Stomach smooth muscle (tissue), 2 donors: Measurements from ENCODE around the gene ARL10.

Experiments used
- H3K27ac ChIP-seq: one replicate; pipeline ENCODE4 v1.7.0; 2013; ENCODE audit warnings: mild to moderate bottlenecking, low read length, inconsistent platforms
- H3K27me3 ChIP-seq, 2 donors: one replicate each; pipeline ENCODE4 v1.7.0; 2013; ENCODE audit warnings: low read length in 2 of 2; ENCODE audit not compliant: insufficient read depth in 2 of 2, control insufficient read depth in 1 of 2
- H3K36me3 ChIP-seq, 2 donors: one replicate each; pipeline ENCODE4 v1.7.0; 2013; ENCODE audit warnings: low read length in 2 of 2; ENCODE audit not compliant: control insufficient read depth in 2 of 2, insufficient read depth in 2 of 2
- H3K4me1 ChIP-seq: one replicate; pipeline ENCODE4 v1.7.0; 2013; ENCODE audit warnings: low read length; ENCODE audit not compliant: control insufficient read depth, insufficient read depth
- H3K4me3 ChIP-seq, 2 donors: one replicate each; pipeline ENCODE4 v1.7.0; 2013; ENCODE audit warnings: low read length in 2 of 2
- H3K9ac ChIP-seq, 2 donors: one replicate each; pipeline ENCODE4 v1.7.0; 2013; ENCODE audit warnings: low read length in 2 of 2, mild to moderate bottlenecking in 1 of 2
- H3K9me3 ChIP-seq, 2 donors: one replicate each; pipeline ENCODE4 v1.7.0; 2013; ENCODE audit warnings: low read length in 2 of 2; ENCODE audit not compliant: control insufficient read depth in 2 of 2
- donor health status: healthy.
- donor health status: Pancreatic carcinoma.

ARL10 gene

DNA sequence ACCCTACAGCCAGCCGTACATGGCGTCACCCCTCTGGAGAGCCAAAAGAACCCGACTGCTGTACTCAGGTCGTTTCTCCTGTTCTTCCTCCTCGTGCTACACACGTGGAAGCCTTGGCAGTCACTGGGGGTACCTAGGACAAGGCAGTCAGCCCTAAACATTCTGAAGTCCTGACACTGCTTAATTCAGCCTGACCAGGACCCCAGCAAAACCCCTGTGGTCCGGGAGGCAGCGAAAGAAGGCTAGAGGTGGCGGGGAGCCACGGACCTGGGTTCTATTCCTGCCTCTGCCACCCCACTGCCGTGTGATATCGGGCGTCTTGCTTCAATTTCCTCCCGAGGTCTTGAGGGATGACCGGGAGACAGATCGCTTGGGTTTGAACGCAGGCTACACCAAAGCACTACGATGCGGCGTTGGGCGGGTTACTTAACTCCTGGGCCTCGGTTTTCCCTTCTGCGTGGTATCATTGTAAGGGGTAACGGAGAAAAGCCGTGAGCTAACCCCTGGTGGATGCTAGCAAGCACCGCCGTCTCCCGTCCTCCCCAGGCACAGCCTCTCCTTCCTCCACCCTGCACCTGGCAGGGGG is 429 bp upstream of the ARL10 start:
- H3K9ac ChIP-seq: peak overlapping the region; percentile 84 to 89
- peaks cover 3 to 16% of the 10 kb centered on the region in 2 donors for H3K36me3 ChIP-seq
- H3K4me1 ChIP-seq: peaks cover 35% of the 10 kb centered on the region
- H3K27me3 ChIP-seq: no peaks in the 10 kb centered on the region
- H3K9me3 ChIP-seq: no peaks in the 10 kb centered on the region
- peak overlapping the region; percentile 84 for H3K27ac ChIP-seq
- H3K4me3 ChIP-seq: peak overlapping the region; percentile 70 to 85

- Histone ChIP-seq H3K4me1 (peaks cover 27% of the 10 kb centered on the region), H3K9ac (peak overlapping the region; percentile 84 to 89), H3K27ac (peak overlapping the region; percentile 84), H3K27me3 (no peaks in the 10 kb centered on the region), H3K4me3 (peak overlapping the region; percentile 70 to 85), H3K9me3 (no peaks in the 10 kb centered on the region), H3K36me3 (peaks cover 3 to 25% of the 10 kb centered on the region in 2 donors)
Observed at GRCh38 chr5:176366232-176366894, 1.1 kb downstream of the ARL10 start.

DNA sequence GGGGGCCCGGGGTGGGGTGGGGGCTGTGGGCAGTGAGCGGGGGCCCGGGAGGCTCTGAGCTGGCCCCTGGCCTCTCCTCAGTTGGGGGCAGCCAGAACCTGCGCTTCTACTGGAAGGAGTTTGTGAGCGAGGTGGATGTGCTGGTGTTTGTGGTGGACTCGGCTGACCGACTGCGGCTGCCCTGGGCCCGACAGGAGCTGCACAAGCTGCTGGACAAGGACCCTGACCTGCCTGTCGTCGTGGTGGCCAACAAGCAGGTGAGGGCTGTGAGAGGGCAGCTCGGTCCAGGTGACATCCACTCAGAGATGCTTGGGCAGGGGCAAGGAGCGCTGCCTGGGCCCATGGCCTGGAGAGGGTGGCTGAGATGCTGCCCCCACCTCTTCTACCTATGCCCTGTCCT is 3.4 kb downstream of the ARL10 start:
- H3K27me3 ChIP-seq: no peaks in the 10 kb centered on the region
- H3K9ac ChIP-seq: no peak overlapping the region
- H3K9me3 ChIP-seq: no peaks in the 10 kb centered on the region
- H3K4me3 ChIP-seq: no peak overlapping the region
- H3K27ac ChIP-seq: no peak overlapping the region
- peaks cover 24% of the 10 kb centered on the region for H3K4me1 ChIP-seq
- peaks cover 6 to 36% of the 10 kb centered on the region in 2 donors for H3K36me3 ChIP-seq

DNA sequence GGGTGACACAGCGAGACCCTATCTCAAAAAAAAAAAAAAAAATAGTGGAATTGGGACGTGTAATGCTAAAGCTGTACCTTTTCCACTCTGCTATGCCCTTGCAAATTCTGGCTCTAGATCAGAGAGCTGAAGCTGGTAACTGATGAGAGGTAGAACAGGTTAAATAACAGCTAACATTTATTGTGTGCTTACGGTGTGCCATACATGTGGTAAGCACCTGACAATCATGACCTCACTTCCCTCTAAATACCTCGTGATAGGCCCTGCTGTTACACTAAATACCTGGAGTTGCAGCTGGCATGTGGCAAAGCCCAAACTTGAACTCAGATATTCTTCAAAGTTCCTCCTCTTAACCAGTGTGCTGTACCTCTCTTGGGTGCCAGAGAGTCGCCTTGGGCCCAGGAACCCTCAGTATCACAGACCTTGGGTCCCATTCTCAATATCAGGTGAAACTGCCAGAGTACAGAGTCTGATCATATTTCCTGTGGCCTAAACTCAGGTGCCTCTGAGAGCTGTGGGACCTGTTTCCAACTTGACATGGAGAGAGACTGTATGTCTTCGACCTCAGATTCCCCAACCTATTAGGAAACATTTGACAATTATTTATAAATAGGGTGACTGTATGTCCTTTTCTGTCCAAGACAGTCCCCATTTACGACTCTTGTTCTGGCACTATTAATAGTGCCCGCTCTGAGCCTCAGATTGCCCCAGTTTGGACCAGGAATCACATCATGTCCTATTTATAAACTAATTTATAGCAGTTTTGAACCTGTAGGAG is 4.8 kb downstream of the ARL10 start:
- Histone ChIP-seq H3K9me3 (no peaks in the 10 kb centered on the region), H3K27ac (no peak overlapping the region), H3K27me3 (no peaks in the 10 kb centered on the region), H3K4me3 (no peak overlapping the region), H3K36me3 (peaks cover 6 to 36% of the 10 kb centered on the region in 2 donors), H3K9ac (no peak overlapping the region), H3K4me1 (peaks cover 19% of the 10 kb centered on the region)

DNA sequence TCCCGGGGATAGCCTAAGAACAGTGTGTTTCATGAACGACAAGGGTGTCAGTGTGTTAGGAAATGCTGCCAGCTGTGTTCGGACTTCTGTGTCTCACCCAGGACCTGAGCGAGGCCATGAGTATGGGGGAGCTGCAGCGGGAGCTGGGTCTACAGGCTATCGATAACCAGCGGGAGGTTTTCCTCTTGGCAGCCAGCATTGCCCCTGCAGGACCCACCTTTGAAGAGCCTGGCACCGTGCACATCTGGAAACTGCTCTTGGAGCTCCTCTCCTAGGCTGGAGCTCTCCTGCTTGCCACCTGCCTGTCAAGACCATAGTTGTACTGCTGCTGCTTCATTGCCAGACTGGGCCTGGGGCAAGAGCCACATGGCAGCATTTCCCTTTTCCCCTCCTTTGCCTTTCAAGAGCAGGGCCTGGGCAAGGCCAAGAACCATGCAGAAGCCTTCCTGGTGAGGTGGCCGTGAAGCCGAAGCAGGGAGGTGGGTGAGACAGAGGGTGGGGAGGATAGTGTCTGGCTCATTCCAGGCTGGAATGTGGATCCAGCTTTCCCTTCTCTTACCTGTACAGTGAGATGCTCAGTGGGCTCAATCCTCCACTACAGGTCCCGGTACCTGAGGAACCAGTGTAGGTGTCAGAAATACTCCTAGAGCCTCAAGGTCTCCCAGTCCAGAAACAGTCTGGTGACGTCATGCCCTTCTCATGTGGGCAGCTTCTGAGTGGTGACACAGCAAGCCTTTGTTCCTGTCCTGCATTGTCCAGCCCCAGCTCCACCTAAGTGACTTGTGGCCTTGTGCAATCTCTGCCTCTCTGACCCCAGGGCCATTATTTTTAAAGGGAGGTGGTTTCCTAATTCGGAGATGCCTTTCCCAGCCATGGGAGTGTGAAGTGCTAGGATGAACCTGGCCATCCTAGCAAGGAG is 6.6 kb downstream of the ARL10 start:
- H3K27me3 ChIP-seq: no peaks in the 10 kb centered on the region
- H3K27ac ChIP-seq: no peak overlapping the region
- peaks cover 6 to 36% of the 10 kb centered on the region in 2 donors for H3K36me3 ChIP-seq
- H3K9me3 ChIP-seq: no peaks in the 10 kb centered on the region
- no peak overlapping the region for H3K9ac ChIP-seq
- no peak overlapping the region for H3K4me3 ChIP-seq
- H3K4me1 ChIP-seq: peaks cover 5% of the 10 kb centered on the region

GRCh38 chr5:176373100-176373818 is 8.0 kb downstream of the ARL10 start:
- Histone ChIP-seq H3K27me3 (no peaks in the 10 kb centered on the region), H3K9ac (no peak overlapping the region), H3K4me1 (peaks cover 4% of the 10 kb centered on the region), H3K36me3 (peaks cover 6 to 30% of the 10 kb centered on the region in 2 donors), H3K4me3 (no peak overlapping the region), H3K9me3 (no peaks in the 10 kb centered on the region), H3K27ac (no peak overlapping the region)

- no peaks in the 10 kb centered on the region for H3K27me3 ChIP-seq
- peaks cover 16% of the 10 kb centered on the region for H3K4me1 ChIP-seq
- no peak overlapping the region for H3K4me3 ChIP-seq
- H3K9me3 ChIP-seq: no peaks in the 10 kb centered on the region
- no peak overlapping the region for H3K9ac ChIP-seq
- no peak overlapping the region for H3K27ac ChIP-seq
- H3K36me3 ChIP-seq: peaks cover 12 to 24% of the 10 kb centered on the region in 2 donors
Observed at GRCh38 chr5:176379881-176380280, 14.6 kb downstream of the ARL10 start.

GRCh38 chr5:176381423-176381822 is 16.1 kb downstream of the ARL10 start:
- no peaks in the 10 kb centered on the region for H3K27me3 ChIP-seq
- no peak overlapping the region for H3K9ac ChIP-seq
- no peak overlapping the region for H3K4me3 ChIP-seq
- peaks cover 19 to 28% of the 10 kb centered on the region in 2 donors for H3K36me3 ChIP-seq
- peak overlapping the region; percentile 88 for H3K27ac ChIP-seq
- peaks cover 16% of the 10 kb centered on the region for H3K4me1 ChIP-seq
- no peaks in the 10 kb centered on the region for H3K9me3 ChIP-seq

- peak overlapping the region; percentile 88 for H3K27ac ChIP-seq
Observed at GRCh38 chr5:176381979-176382378, 16.7 kb downstream of the ARL10 start.

GRCh38 chr5:176382721-176383120 is 17.4 kb downstream of the ARL10 start:
- Histone ChIP-seq H3K4me1 (peaks cover 21% of the 10 kb centered on the region), H3K9ac (no peak overlapping the region)

More at GRCh38 chr5:176381979-176382378, 16.7 kb downstream of the ARL10 start:
- Histone ChIP-seq H3K36me3 (peaks cover 22 to 28% of the 10 kb centered on the region in 2 donors), H3K4me1 (peaks cover 16% of the 10 kb centered on the region), H3K9ac (peak overlapping the region in 1 of 2 donors; percentile 60), H3K9me3 (no peaks in the 10 kb centered on the region), H3K4me3 (no peak overlapping the region), H3K27me3 (no peaks in the 10 kb centered on the region)

More at GRCh38 chr5:176382721-176383120, 17.4 kb downstream of the ARL10 start:
- Histone ChIP-seq H3K27ac (peak overlapping the region; percentile 88), H3K27me3 (no peaks in the 10 kb centered on the region), H3K4me3 (no peak overlapping the region), H3K9me3 (no peaks in the 10 kb centered on the region), H3K36me3 (peaks cover 22 to 28% of the 10 kb centered on the region in 2 donors)
